OCI-LY1 (cell line): ENCODE data around the gene ABLIM2.

Experiments
- H2AFZ ChIP-seq: fragments of 200-600 bp; sonication (generic), shearing (Covaris generic); 2 replicates; pipeline ENCODE4 v1.6.0; 2014; ENCODE audit warnings: antibody characterized with exemption, mild to moderate bottlenecking, low read length
- H3F3A ChIP-seq: fragments of 200-600 bp; sonication (generic), shearing (Covaris generic); 2 replicates; pipeline ENCODE4 v1.6.0; 2014; ENCODE audit warnings: mild to moderate bottlenecking, antibody characterized with exemption, low read length, moderate library complexity; ENCODE audit not compliant: insufficient read depth
- H3K27ac ChIP-seq: fragments of 200-600 bp; sonication (generic); 2 replicates; pipeline ENCODE4 v1.5.1; 2014; ENCODE audit warnings: low read length, mixed run types, mild to moderate bottlenecking, low read depth; ENCODE audit not compliant: poor library complexity, severe bottlenecking
- H3K27me3 ChIP-seq: fragments of 200-600 bp; sonication (generic); 2 replicates; pipeline ENCODE4 v1.6.0; 2014; ENCODE audit warnings: antibody characterized with exemption, mild to moderate bottlenecking, low read length, moderate library complexity; ENCODE audit not compliant: insufficient read depth
- H3K36me3 ChIP-seq: fragments of 200-600 bp; sonication (generic); 2 replicates; pipeline ENCODE4 v1.6.1; 2014; ENCODE audit warnings: mild to moderate bottlenecking, antibody characterized with exemption, low read length, moderate library complexity, mixed read lengths; ENCODE audit not compliant: insufficient read depth
- H3K4me1 ChIP-seq: fragments of 200-600 bp; sonication (generic); 2 replicates; pipeline ENCODE4 v1.5.1; 2014; ENCODE audit warnings: mild to moderate bottlenecking, low read length, moderate library complexity; ENCODE audit not compliant: insufficient read depth, severe bottlenecking
- H3K4me2 ChIP-seq: fragments of 200-600 bp; sonication (generic), shearing (Covaris generic); 2 replicates; pipeline ENCODE4 v1.6.1; 2014; ENCODE audit warnings: low read length
- H3K4me3 ChIP-seq: fragments of 200-600 bp; sonication (generic); 2 replicates; pipeline ENCODE4 v1.5.1; 2014; ENCODE audit warnings: low read length, low read depth, mild to moderate bottlenecking, mixed read lengths; ENCODE audit not compliant: poor library complexity, severe bottlenecking
- H3K79me2 ChIP-seq: fragments of 200-600 bp; shearing (Covaris generic); 2 replicates; pipeline ENCODE4 v1.6.1; 2016; ENCODE audit warnings: mixed run types, low read length, mixed read lengths; ENCODE audit not compliant: insufficient read depth
- H3K9ac ChIP-seq: fragments of 200-600 bp; sonication (generic), shearing (Covaris generic); 2 replicates; pipeline ENCODE4 v1.6.1; 2014; ENCODE audit warnings: mild to moderate bottlenecking, low read length, mixed read lengths
- H3K9me2 ChIP-seq: fragments of 200-600 bp; sonication (generic), shearing (Covaris generic); 2 replicates; pipeline ENCODE4 v1.6.1; 2014; ENCODE audit warnings: low read depth, mild to moderate bottlenecking, low read length, mixed read lengths
- H3K9me3 ChIP-seq: fragments of 200-600 bp; shearing (Covaris generic); 2 replicates; pipeline ENCODE4 v1.6.1; 2014; ENCODE audit warnings: low read length, mixed read lengths
- H4K20me1 ChIP-seq: fragments of 200-600 bp; sonication (generic), shearing (Covaris generic); 2 replicates; pipeline ENCODE4 v1.6.0; 2016; ENCODE audit warnings: mild to moderate bottlenecking, low read length; ENCODE audit not compliant: insufficient read depth
- EZH2 ChIP-seq: fragments of 200-600 bp; sonication (generic), shearing (Covaris generic); IDR thresholded peaks from 2 replicates; pipeline ENCODE4 v1.8.0; 2017; ENCODE audit warnings: borderline replicate concordance, mixed run types, mild to moderate bottlenecking, antibody characterized with exemption, low read length, moderate library complexity, mixed read lengths
- TF ChIP-seq, protein P1 (sequence below): fragments of 200-600 bp; sonication (generic), shearing (Covaris generic); IDR thresholded peaks from 2 replicates; pipeline ENCODE4 v1.5.1; 2017; ENCODE audit warnings: mild to moderate bottlenecking, antibody characterized with exemption, low read length, moderate library complexity, mixed read lengths

The ABLIM2 gene

DNA sequence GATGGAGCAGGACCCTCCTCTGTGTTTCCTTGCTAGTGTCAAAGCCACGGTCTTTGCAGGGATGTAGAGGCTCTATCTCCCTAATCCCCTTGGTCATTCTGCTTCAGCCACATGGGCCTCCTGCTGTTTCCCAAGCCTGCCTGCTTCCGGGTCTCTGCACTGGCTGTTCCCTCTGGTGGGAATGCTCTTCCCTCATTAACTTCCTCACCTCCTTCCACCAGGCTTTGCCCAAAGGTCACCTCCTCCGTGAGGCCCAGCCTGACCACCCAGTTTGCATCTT is 56.6 kb downstream of the ABLIM2 start:
- no peaks in the 10 kb centered on the region for H3F3A ChIP-seq
- H3K27ac ChIP-seq, result no peak overlapping the region
- H4K20me1 ChIP-seq, result no peaks in the 10 kb centered on the region
- H3K4me1 ChIP-seq, result no peaks in the 10 kb centered on the region
- H3K9me3 ChIP-seq, result no peaks in the 10 kb centered on the region
- no peaks in the 10 kb centered on the region for H3K36me3 ChIP-seq
- H3K27me3 ChIP-seq, result no peaks in the 10 kb centered on the region
- H3K9ac ChIP-seq, result no peak overlapping the region
- H3K9me2 ChIP-seq, result no peaks in the 10 kb centered on the region
- no peak overlapping the region for H2AFZ ChIP-seq
- H3K79me2 ChIP-seq, result no peaks in the 10 kb centered on the region
- H3K4me2 ChIP-seq, result no peak overlapping the region
- TF ChIP-seq, protein P1, sequence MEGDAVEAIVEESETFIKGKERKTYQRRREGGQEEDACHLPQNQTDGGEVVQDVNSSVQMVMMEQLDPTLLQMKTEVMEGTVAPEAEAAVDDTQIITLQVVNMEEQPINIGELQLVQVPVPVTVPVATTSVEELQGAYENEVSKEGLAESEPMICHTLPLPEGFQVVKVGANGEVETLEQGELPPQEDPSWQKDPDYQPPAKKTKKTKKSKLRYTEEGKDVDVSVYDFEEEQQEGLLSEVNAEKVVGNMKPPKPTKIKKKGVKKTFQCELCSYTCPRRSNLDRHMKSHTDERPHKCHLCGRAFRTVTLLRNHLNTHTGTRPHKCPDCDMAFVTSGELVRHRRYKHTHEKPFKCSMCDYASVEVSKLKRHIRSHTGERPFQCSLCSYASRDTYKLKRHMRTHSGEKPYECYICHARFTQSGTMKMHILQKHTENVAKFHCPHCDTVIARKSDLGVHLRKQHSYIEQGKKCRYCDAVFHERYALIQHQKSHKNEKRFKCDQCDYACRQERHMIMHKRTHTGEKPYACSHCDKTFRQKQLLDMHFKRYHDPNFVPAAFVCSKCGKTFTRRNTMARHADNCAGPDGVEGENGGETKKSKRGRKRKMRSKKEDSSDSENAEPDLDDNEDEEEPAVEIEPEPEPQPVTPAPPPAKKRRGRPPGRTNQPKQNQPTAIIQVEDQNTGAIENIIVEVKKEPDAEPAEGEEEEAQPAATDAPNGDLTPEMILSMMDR, result no peak
- TF ChIP-seq EZH2, result no peak
- no peak overlapping the region for H3K4me3 ChIP-seq

DNA sequence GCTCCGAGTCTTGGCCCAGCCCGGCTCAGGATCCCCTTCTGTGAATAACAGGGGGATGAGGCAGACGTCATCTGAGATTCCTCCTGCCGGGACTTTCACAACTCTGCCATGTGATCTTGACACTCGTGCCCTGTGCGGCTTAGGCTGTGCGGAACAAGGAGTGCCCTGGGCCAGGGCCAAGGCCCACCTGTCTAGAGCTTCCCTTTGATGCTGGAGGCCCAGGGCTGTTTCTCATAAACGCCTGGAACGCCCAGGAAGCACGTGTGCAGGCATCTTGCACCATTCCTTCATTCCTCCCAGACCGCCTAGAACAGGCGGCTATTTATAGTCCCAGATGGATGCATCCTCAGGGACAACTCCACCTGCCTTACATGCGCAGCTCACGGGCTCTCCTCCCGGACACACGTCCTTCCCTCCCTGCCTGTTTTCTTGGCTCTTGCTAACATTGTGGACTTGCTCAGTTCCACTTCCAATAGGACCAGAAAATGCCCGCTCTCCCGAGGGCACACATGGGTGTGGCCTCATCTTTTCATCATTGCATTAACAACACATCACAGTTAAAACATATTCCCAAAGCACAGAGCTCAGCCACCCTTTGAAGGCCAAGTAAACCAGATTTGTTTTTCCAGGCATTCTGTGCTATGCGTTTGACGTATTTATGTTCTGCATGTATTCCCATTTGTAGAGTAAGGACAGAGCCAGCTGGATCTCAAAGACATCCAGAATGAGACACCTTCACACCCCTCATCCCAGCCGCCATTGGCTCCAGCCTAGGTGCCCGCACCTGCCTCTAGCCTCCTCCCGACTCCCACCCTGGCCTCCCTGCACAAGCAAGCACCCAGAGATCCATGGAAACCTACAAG is 57.2 kb downstream of the ABLIM2 start:
- TF ChIP-seq, protein P1, result no peak
- no peak for TF ChIP-seq EZH2

DNA sequence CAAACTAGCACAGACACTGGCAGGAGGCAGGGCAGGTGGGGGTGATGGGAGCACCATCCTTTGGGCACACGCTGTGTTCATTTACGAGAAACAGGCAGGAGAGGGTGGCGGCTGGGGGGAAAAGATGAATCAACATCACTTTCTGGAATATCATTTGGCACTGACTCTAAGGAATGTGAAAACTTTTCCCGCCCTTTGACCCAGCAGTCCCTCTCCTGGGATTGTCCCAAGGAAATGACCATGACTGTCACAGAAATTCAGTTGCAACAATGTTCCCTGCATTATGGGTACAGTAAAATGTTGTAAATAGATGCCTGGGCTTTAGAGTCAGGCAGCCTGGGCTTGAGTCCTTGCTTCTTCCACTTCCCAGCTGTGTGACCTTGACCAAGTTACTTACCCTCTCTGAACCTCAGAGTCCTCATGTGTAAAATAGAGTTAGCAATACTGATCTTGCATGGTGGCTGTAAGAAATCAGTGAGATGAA is 58.6 kb downstream of the ABLIM2 start:
- no peaks in the 10 kb centered on the region for H4K20me1 ChIP-seq
- H3K9ac ChIP-seq, result no peak overlapping the region
- no peak for TF ChIP-seq EZH2
- TF ChIP-seq, protein P1, result no peak
- no peaks in the 10 kb centered on the region for H3K27me3 ChIP-seq
- no peaks in the 10 kb centered on the region for H3K9me3 ChIP-seq
- H3K4me1 ChIP-seq, result no peaks in the 10 kb centered on the region
- H3K4me2 ChIP-seq, result no peak overlapping the region
- H3F3A ChIP-seq, result no peaks in the 10 kb centered on the region
- no peak overlapping the region for H2AFZ ChIP-seq
- H3K79me2 ChIP-seq, result no peaks in the 10 kb centered on the region
- no peaks in the 10 kb centered on the region for H3K9me2 ChIP-seq
- H3K4me3 ChIP-seq, result no peak overlapping the region
- H3K36me3 ChIP-seq, result no peaks in the 10 kb centered on the region
- H3K27ac ChIP-seq, result no peak overlapping the region

More for the DNA sequence above, 57.2 kb downstream of the ABLIM2 start:
- H3K36me3 ChIP-seq, result no peaks in the 10 kb centered on the region
- H3F3A ChIP-seq, result no peaks in the 10 kb centered on the region
- no peak overlapping the region for H2AFZ ChIP-seq
- H3K27me3 ChIP-seq, result no peaks in the 10 kb centered on the region
- no peaks in the 10 kb centered on the region for H4K20me1 ChIP-seq
- H3K9ac ChIP-seq, result no peak overlapping the region
- no peak overlapping the region for H3K4me3 ChIP-seq
- no peaks in the 10 kb centered on the region for H3K9me2 ChIP-seq
- H3K27ac ChIP-seq, result no peak overlapping the region
- no peaks in the 10 kb centered on the region for H3K9me3 ChIP-seq
- H3K79me2 ChIP-seq, result no peaks in the 10 kb centered on the region
- H3K4me1 ChIP-seq, result no peaks in the 10 kb centered on the region
- no peak overlapping the region for H3K4me2 ChIP-seq
